ENCODE data around the gene CIART. TPM values are rescaled to one million over a fixed set of nuclear protein-coding genes. Genes with fewer than 3 reads are reported as not detected.

Gene CIART, protein sequence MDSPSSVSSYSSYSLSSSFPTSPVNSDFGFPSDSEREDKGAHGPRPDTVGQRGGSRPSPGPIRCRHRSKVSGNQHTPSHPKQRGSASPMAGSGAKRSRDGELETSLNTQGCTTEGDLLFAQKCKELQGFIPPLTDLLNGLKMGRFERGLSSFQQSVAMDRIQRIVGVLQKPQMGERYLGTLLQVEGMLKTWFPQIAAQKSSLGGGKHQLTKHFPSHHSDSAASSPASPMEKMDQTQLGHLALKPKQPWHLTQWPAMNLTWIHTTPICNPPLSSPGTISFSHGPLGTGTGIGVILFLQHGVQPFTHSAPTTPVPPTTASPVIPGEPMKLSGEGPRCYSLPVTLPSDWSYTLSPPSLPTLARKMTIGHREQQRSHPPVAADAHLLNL
- total RNA-seq = 8.9 and 9.6 TPM in 2 replicates

GRCh38 chr1:150281758-150282557, at the start of gene CIART:
Gene CIART (plus strand): TSS chr1:150282554. CDS start chr1:150283268, 714 bp downstream.

DNA sequence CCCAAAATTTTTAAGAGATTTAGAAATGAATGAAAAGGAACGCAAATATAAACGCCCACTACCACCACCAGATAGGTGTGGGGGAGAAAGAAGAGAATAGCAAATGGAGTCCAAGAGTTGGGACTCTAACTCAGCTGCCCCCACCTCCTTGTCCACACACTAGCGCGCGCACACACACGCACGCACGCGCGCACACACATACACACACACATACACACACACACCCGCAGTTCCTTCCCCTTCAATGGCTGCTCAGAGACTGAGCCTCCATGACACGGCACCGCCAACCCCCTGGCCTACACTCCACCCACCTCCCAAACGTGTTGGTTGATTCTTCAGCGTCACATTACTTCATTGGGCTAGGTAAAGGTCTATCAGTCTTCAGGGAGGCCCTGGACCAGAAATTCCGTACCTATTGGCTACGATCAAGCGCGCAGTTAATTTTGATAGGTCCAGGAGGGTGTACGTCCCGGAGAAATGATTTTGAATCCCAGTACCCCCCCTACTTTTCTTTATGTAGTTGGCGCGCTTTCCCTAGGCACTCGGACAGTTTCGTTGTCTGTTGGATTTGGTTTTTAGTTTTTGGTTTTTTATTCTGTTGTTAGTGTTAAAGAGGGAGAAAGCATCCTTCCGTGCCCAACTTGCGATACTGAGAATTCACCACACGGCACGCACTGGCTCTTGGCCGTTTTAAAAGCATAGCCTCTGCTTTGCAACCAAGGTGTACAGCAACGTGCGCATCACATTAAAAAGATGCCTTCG, 46.3 kb upstream of the CIART start, which contains the start of gene ANP32E:
TSS of gene ANP32E (minus strand) at position 261 of the 762 bp plus-strand sequence. CDS start 326 bp downstream, outside the sequence.

GRCh38 chr1:150257624-150258585, 24.4 kb upstream of the CIART start, which contains the start of gene CA14:
Gene CA14 (plus strand): TSS chr1:150257774. CDS start chr1:150258129, 355 bp downstream.

DNA sequence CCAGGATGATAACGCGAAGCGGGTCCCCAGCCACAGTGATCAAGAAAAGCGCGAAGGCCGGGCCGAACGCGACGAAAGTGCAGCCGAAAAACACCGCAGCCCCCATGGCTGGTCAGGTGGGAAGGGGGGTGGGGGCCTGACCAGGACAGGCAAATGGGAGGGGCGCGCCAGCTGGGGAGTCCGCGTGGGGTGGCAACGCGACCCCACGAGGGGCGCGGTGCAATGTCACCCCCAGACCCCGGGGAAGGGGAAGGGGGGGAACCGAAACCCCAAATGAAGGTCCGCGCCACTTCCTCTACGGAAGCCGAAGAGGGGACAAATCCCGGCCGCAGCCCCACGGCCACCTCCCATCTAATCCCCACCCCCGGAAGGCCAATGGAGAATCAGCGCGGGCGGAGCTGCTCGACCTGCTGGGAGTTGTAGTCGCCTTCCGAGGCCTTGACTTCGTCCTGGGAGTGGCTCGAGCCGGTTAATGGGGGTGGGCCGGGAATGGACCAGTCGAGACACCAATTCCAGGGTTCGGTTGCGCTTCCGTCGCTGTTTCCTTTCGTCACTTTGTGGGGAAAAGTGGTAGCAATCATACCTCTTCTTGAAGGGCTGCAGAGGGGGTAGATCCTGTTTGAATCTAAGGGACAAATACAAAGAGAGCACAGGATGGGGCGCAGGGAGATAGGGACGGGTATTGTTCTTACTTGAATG, 13.5 kb upstream of the CIART start, which contains the start of gene APH1A:
TSS of gene APH1A (minus strand) at position 312 of the 699 bp plus-strand sequence. CDS start at position 106, 206 bp downstream.

GRCh38 chr1:150293433-150294253, 11.3 kb downstream of the CIART start, which contains the start of gene MRPS21:
Gene MRPS21 (plus strand): TSS chr1:150293861. CDS start chr1:150294367, 506 bp downstream.

Other genes starting within 250 kb of the CIART start
- gene VPS45, start 214.8 kb upstream of the CIART start, total RNA-seq = 38.0 and 43.8 TPM in 2 replicates
- 39.2 and 41.2 TPM in 2 replicates for gene PLEKHO1, start 132.6 kb upstream of the CIART start, total RNA-seq
- gene ANP32E, start 46.4 kb upstream of the CIART start, total RNA-seq = 28.8 and 36.5 TPM in 2 replicates
- gene CA14, start 24.8 kb upstream of the CIART start, total RNA-seq = not detected in 2 replicates
- 88.6 and 93.3 TPM in 2 replicates for gene APH1A, start 13.5 kb upstream of the CIART start, total RNA-seq
- gene C1orf54, start 9.8 kb upstream of the CIART start, total RNA-seq = 81.9 and 86.9 TPM in 2 replicates
- 91.0 and 130 TPM in 2 replicates for gene MRPS21, start 11.3 kb downstream of the CIART start, total RNA-seq
- gene PRPF3, start 39.0 kb downstream of the CIART start, total RNA-seq = 40.6 and 43.3 TPM in 2 replicates
- gene RPRD2, start 81.6 kb downstream of the CIART start, total RNA-seq = 6.6 and 8.1 TPM in 2 replicates
- gene TARS2, start 204.9 kb downstream of the CIART start, total RNA-seq = 12.2 and 18.4 TPM in 2 replicates
- gene ECM1, start 225.6 kb downstream of the CIART start, total RNA-seq = 16.4 and 22.4 TPM in 2 replicates
- 0.31 TPM in 1 of 2 replicates, not detected in the other for gene FALEC, start 233.2 kb downstream of the CIART start, total RNA-seq

Measured in aortic smooth muscle cell (primary cell).